Activated T-helper 9 cell treated with anti-CD3 and anti-CD28 coated beads, Interleukin-2, amount 50 U/mL, for 16 hours (primary cell): Measurements from ENCODE around the gene HSFY1.
"Not testable (repeated sequence)": the region's sequence is repeated elsewhere in the genome, so short reads cannot be mapped to it uniquely, and the experiment has no call there.

Experiments
- DNase-seq: peaks from one replicate; pipeline ENCODE4 v3.0.0-alpha.2; 2020; ENCODE audit warnings: low read depth

HSFY1 gene

GRCh38 chrY:18546420-18546819 lies at the start of gene HSFY1:
HSFY1 (plus strand) TSS chrY:18546720; CDS start chrY:18546788, 68 bp downstream.
- not testable (repeated sequence) for DNase-seq

GRCh38 chrY:18504266-18504665 lies 42.3 kb upstream of the HSFY1 start:
- DNase-seq = not testable (repeated sequence)

GRCh38 chrY:18530995-18531655 lies 15.4 kb upstream of the HSFY1 start:
- not testable (repeated sequence) for DNase-seq

GRCh38 chrY:18538952-18539351 lies 7.6 kb upstream of the HSFY1 start:
- not testable (repeated sequence) for DNase-seq

GRCh38 chrY:18553132-18553531 lies 6.6 kb downstream of the HSFY1 start:
- DNase-seq = not testable (repeated sequence)

- not testable (repeated sequence) for DNase-seq
Measured at GRCh38 chrY:18565915-18566314, 19.4 kb downstream of the HSFY1 start.
